Measurements from ENCODE around the gene ABHD18.
A peak's percentile ranks its signal among the peaks of the same experiment; 100 is the strongest.
"Not testable (repeated sequence)": the region's sequence is repeated elsewhere in the genome, so short reads cannot be mapped to it uniquely, and the experiment has no call there.

ABHD18 gene

GRCh38 chr4:127936974-127937373, 28.2 kb upstream of the ABHD18 start:
- DNase-seq (ENCODE audit: low spot score): no peak

GRCh38 chr4:127957105-127957504, 8.1 kb upstream of the ABHD18 start:
- no peak overlapping the region for H3K27ac ChIP-seq
- TF ChIP-seq CTCF (conservative IDR thresholded peaks at IDR 0.05; ENCODE audit: low read depth): no peak
- no peak for DNase-seq (ENCODE audit: low spot score)
- POLR2A ChIA-PET (ENCODE audit: low non-redundant PET): no interaction called here
- CTCF ChIA-PET: no interaction called here

More at GRCh38 chr4:127936974-127937373, 28.2 kb upstream of the ABHD18 start:
- POLR2A ChIA-PET (ENCODE audit: low non-redundant PET): no interaction called here
- TF ChIP-seq CTCF (conservative IDR thresholded peaks at IDR 0.05; ENCODE audit: low read depth): no peak
- CTCF ChIA-PET: interaction anchor here (0.6 kb wide), 1 partner anchor 39 kb away, joined by 3 read pairs; no protein-coding TSS in a partner anchor
- no peak overlapping the region for H3K27ac ChIP-seq

GRCh38 chr4:127959794-127960193, 5.4 kb upstream of the ABHD18 start:
- ChIA-PET CTCF (no interaction called here), POLR2A (ENCODE audit: low non-redundant PET) (no interaction called here)
- H3K27ac ChIP-seq: 0 out of 2 replicates have a peak overlapping the region, but pooled peaks have one; percentile 33
- no peak for DNase-seq (ENCODE audit: low spot score)
- no peak for TF ChIP-seq CTCF (conservative IDR thresholded peaks at IDR 0.05; ENCODE audit: low read depth)

- CTCF ChIA-PET: interaction anchor here (0.6 to 0.7 kb wide), 2 partner anchors 13 to 464 kb away, joined by 3 to 4 read pairs; no protein-coding TSS in a partner anchor
- DNase-seq (ENCODE audit: low spot score); POLR2A ChIA-PET (ENCODE audit: low non-redundant PET): not testable (repeated sequence)
- H3K27ac ChIP-seq: peak overlapping the region; percentile 96
Measured at GRCh38 chr4:127963633-127964398, 1.4 kb upstream of the ABHD18 start.

- ChIA-PET CTCF (interaction anchor here (0.7 to 1.3 kb wide), 3 partner anchors 183 to 1631 kb away, joined by 3 read pairs; partner anchors contain the start of gene HSPA4L), POLR2A (ENCODE audit: low non-redundant PET) (interaction anchor here (1.5 kb wide), 1 partner anchor 96 kb away, joined by 15 read pairs; the partner anchor contains the start of gene LARP1B)
- peak overlapping the region; percentile 96 for H3K27ac ChIP-seq
- not testable (repeated sequence) for DNase-seq (ENCODE audit: low spot score)
Measured at GRCh38 chr4:127964426-127965061, 662 bp upstream of the ABHD18 start.

GRCh38 chr4:127965803-127966175, 583 bp downstream of the ABHD18 start:
- TF ChIP-seq CTCF (conservative IDR thresholded peaks at IDR 0.05; ENCODE audit: low read depth): no peak
- DNase-seq (ENCODE audit: low spot score): peak; percentile 28
- CTCF ChIA-PET: interaction anchor here (0.5 to 1.3 kb wide), 5 partner anchors 35 to 253 kb away, joined by 3 to 5 read pairs (median 4); partner anchors contain the start of gene HSPA4L
- peak overlapping the region; percentile 96 for H3K27ac ChIP-seq
- POLR2A ChIA-PET (ENCODE audit: low non-redundant PET): interaction anchor here (0.7 to 1.5 kb wide), 2 partner anchors 95 to 97 kb away, joined by 3 to 15 read pairs; partner anchors contain the start of gene LARP1B

DNA sequence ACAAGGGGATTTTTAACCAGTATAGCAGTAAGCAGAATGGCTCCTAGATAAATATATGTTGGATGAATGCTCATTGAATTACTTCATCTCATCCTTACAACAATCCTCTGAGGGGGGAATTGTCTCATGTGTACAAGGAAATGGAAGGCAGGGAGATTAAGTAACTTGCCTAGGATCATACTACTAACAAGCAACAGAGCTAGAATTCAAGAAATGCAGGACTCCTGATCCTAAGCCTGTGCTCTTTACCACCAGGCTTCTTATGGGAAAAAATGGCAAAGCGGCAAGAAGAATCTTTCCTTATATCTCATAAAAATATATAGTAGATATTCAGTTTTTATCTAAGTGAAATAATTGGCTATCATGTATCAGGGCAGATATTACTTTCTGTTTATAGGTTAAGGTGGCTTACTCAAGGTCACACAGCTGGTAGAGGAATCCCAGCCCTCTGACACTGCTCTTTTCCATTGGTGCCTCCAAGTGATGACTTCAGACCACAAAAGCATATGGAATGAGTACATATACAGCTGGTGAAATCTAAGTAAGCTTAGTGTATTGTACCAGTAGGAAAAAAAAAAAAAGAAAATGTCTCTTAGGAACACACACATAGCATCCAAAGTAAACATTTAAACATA, 2.1 kb downstream of the ABHD18 start:
- no peak for TF ChIP-seq CTCF (conservative IDR thresholded peaks at IDR 0.05; ENCODE audit: low read depth)
- no peak overlapping the region for H3K27ac ChIP-seq
- no peak for DNase-seq (ENCODE audit: low spot score)
- ChIA-PET POLR2A (ENCODE audit: low non-redundant PET) (no interaction called here), CTCF (no interaction called here)
